B cell (primary cell): ENCODE measurements around the gene SPIB. TPM values are rescaled to one million over a fixed set of nuclear protein-coding genes. Genes with fewer than 3 reads are reported as not detected.
A peak's percentile ranks its signal among the peaks of the same experiment; 100 is the strongest.
"Not testable (repeated sequence)": the region's sequence is repeated elsewhere in the genome, so short reads cannot be mapped to it uniquely, and the experiment has no call there.

Experiments used
- ATAC-seq: fragments of 200-7000 bp; cut with Tn5 transposase; one replicate; pipeline ENCODE4 v1.10.0; 2021; ENCODE audit warnings: low read depth, mild to moderate bottlenecking, moderate number of reproducible peaks, moderate library complexity
- CTCF ChIA-PET: fragments of 350-600 bp; sonication (Branson Sonifier 250); formaldehyde crosslinking; loops from one replicate; lab custom pipeline; 2021; ENCODE audit warnings: antibody characterized with exemption, inconsistent platforms; lab: Charles Lee
- POLR2A ChIA-PET: fragments of 350-600 bp; sonication (Branson Sonifier 250); formaldehyde crosslinking; loops from one replicate; lab custom pipeline; 2021; ENCODE audit warnings: antibody characterized with exemption; lab: Charles Lee
- DNase-seq: peaks from one replicate; pipeline ENCODE4 v3.0.0; 2013
- H2AFZ ChIP-seq: 2 replicates; pipeline ENCODE4 v1.6.1; 2012; ENCODE audit warnings: mild to moderate bottlenecking, low read depth, low read length; ENCODE audit not compliant: insufficient read depth, poor library complexity, severe bottlenecking
- H3K27ac ChIP-seq, 2 donors: 1 replicate in 1 of 2; 2 replicates in 1 of 2; pipeline ENCODE4 v1.5.1; 2012 to 2013; ENCODE audit warnings: low read length in 2 of 2, mild to moderate bottlenecking in 2 of 2, moderate library complexity in 1 of 2
- H3K27me3 ChIP-seq, 4 experiments: fragments of 200-600 bp in 1 of 4; sonication (generic) in 1 of 4; replicated peaks in 1 of 4; 1 replicate in 2 of 4; 2 replicates in 2 of 4; pipeline versions ENCODE4 v1.6.1 to v1.7.0; 2013 to 2016; ENCODE audit warnings: low read length in 3 of 4, mild to moderate bottlenecking in 2 of 4, mixed read lengths in 1 of 4, moderate library complexity in 1 of 4; ENCODE audit not compliant: insufficient read depth in 4 of 4, control insufficient read depth in 3 of 4; ENCODE audit errors: control extremely low read depth in 1 of 4
- H3K36me3 ChIP-seq, 2 experiments: replicated peaks in 1 of 2; 1 replicate in 1 of 2; 2 replicates in 1 of 2; pipeline versions ENCODE4 v1.6.1 to v1.7.1; 2013; ENCODE audit warnings: low read length in 1 of 2; ENCODE audit not compliant: insufficient read depth in 2 of 2, control insufficient read depth in 1 of 2; ENCODE audit errors: control extremely low read depth in 1 of 2, extremely low read depth in 1 of 2
- H3K4me1 ChIP-seq, 2 donors: fragments of 200-600 bp in 1 of 2; sonication (generic) in 1 of 2; 1 replicate in 1 of 2; 2 replicates in 1 of 2; pipeline versions ENCODE4 v1.5.1 to v1.6.1; 2013 to 2017; ENCODE audit warnings: low read length in 2 of 2; ENCODE audit not compliant: control insufficient read depth in 2 of 2, insufficient read depth in 2 of 2
- H3K4me2 ChIP-seq: replicated peaks from 2 replicates; pipeline ENCODE3; 2012; ENCODE audit warnings: mild to moderate bottlenecking, low read depth, low read length; ENCODE audit not compliant: poor library complexity, severe bottlenecking
- H3K4me3 ChIP-seq, 5 experiments: fragments of 200-600 bp in 1 of 5; sonication (generic) in 1 of 5; 1 replicate in 3 of 5; 2 replicates in 2 of 5; pipeline versions ENCODE4 v1.5.1 to v1.7.0; 2011 to 2016; ENCODE audit warnings: low read length in 4 of 5, mild to moderate bottlenecking in 4 of 5, low read depth in 2 of 5, control low read depth in 1 of 5, moderate library complexity in 1 of 5; ENCODE audit not compliant: insufficient read depth in 1 of 5; ENCODE audit errors: control extremely low read depth in 1 of 5, extremely low read depth in 1 of 5
- H3K79me2 ChIP-seq: fragments of 200-600 bp; sonication (generic); one replicate; pipeline ENCODE4 v1.6.0; 2016; ENCODE audit warnings: low read length; ENCODE audit not compliant: control insufficient read depth, insufficient read depth
- H3K9ac ChIP-seq: fragments of 200-600 bp; sonication (generic); 2 replicates; pipeline ENCODE4 v1.6.1; 2017; ENCODE audit warnings: mild to moderate bottlenecking, low read length, moderate library complexity
- H3K9me3 ChIP-seq, 3 donors: one replicate each; pipeline versions ENCODE4 v1.6.1 to v1.7.1; 2013; ENCODE audit warnings: low read length in 2 of 3; ENCODE audit not compliant: control insufficient read depth in 2 of 3, insufficient read depth in 1 of 3; ENCODE audit errors: control extremely low read depth in 1 of 3
- H4K20me1 ChIP-seq: 2 replicates; pipeline ENCODE4 v1.6.0; 2012; ENCODE audit warnings: mild to moderate bottlenecking, low read length; ENCODE audit not compliant: insufficient read depth, control insufficient read depth, poor library complexity, severe bottlenecking
- H3K27ac Mint-ChIP-seq: one replicate; pipeline ENCODE4 v1.8.0; 2021; ENCODE audit warnings: mixed read lengths
- H3K27me3 Mint-ChIP-seq: one replicate; pipeline ENCODE4 v1.8.0; 2021; ENCODE audit warnings: mixed read lengths
- H3K4me1 Mint-ChIP-seq: one replicate; pipeline ENCODE4 v1.8.0; 2021; ENCODE audit warnings: mixed read lengths
- H3K4me3 Mint-ChIP-seq: one replicate; pipeline ENCODE4 v1.8.0; 2021; ENCODE audit warnings: mixed read lengths
- H3K9me3 Mint-ChIP-seq: one replicate; pipeline ENCODE4 v1.8.0; 2022; ENCODE audit warnings: mixed read lengths; ENCODE audit not compliant: insufficient read depth
- CTCF ChIP-seq: fragments of 200-600 bp; IDR thresholded peaks from one replicate; pipeline ENCODE4 v1.8.0; 2022; ENCODE audit warnings: antibody characterized with exemption, mild to moderate bottlenecking
- EZH2 ChIP-seq: IDR thresholded peaks from 2 replicates; pipeline ENCODE4 v1.6.1; 2012; ENCODE audit warnings: borderline replicate concordance, low read depth, mild to moderate bottlenecking, moderate library complexity, low read length; ENCODE audit not compliant: insufficient read depth, poor library complexity, severe bottlenecking
- WGBS: methylation state at CpG from one replicate; pipeline ENCODE4 v1.1.5; 2013; ENCODE audit warnings: missing lambda C conversion rate; ENCODE audit not compliant: insufficient coverage; 5-methylcytosine and 5-hydroxymethylcytosine counted together
- intact Hi-C: fragments of 100-400 bp; cut with micrococcal nuclease; formaldehyde crosslinking; loops from one replicate; pipeline ENCODE4 v1.10.0; 2022
- polyA plus RNA-seq: library from polyadenylated mRNA; depleted of rRNA; stranded (reverse); fragments of >200 nt; gene quantifications from 2 replicates; pipeline ENCODE4 v1.2.3, GENCODE V29; 2012
- total RNA-seq, 2 donors: library from RNA; stranded (reverse); fragments of 120-200 nt in 1 of 2; gene quantifications; 1 replicate in 1 of 2; 2 replicates in 1 of 2; pipeline versions ENCODE4 v1.2.3 to v1.2.4, GENCODE V29; 2013 to 2022

SPIB gene
- total and polyA plus RNA-seq, 2 donors (not counting 1 experiment from before 2014, with no cell fraction given), result 183 to 205 TPM

GRCh38 chr19:50435627-50436026 is 16.9 kb downstream of the SPIB start:
- intact Hi-C loops, result no loop called here
- Histone ChIP-seq H2AFZ (no peak overlapping the region), H4K20me1 (no peaks in the 10 kb centered on the region), H3K36me3 (no peaks in the 10 kb centered on the region), H3K9ac (no peak overlapping the region), H3K4me2 (peak overlapping the region; percentile 92), H3K4me1 (peaks cover 42 to 54% of the 10 kb centered on the region in 2 donors), H3K79me2 (no peaks in the 10 kb centered on the region), H3K9me3 (peaks cover 0 to 2% (median 0%) of the 10 kb centered on the region in 3 donors), H3K4me3 (no peak overlapping the region), H3K27me3 (no peaks in the 10 kb centered on the region), H3K27ac (peak overlapping the region in 1 of 2 donors; percentile 18)
- H3K9me3 Mint-ChIP-seq, result no peaks in the 10 kb centered on the region
- H3K4me1 Mint-ChIP-seq, result peaks cover 55% of the 10 kb centered on the region
- ChIA-PET CTCF (no interaction called here), POLR2A (interaction anchor here (0.8 kb wide), 1 partner anchor 26 kb away, joined by 5 read pairs; no protein-coding TSS in a partner anchor)
- DNase-seq (no peak), ATAC-seq (no peak)
- no peaks in the 10 kb centered on the region for H3K27me3 Mint-ChIP-seq
- H3K4me3 Mint-ChIP-seq, result no peak overlapping the region
- no peak for TF ChIP-seq CTCF
- no peak for TF ChIP-seq EZH2
- peak overlapping the region; percentile 51 for H3K27ac Mint-ChIP-seq
- 88% methylated on average over 4 of the region's 12 CpGs for WGBS

- Mint-ChIP-seq H3K4me1 (peaks cover 38% of the 10 kb centered on the region), H3K4me3 (no peak overlapping the region), H3K27me3 (no peaks in the 10 kb centered on the region), H3K9me3 (no peaks in the 10 kb centered on the region), H3K27ac (no peak overlapping the region)
- H3K27me3 ChIP-seq, result no peaks in the 10 kb centered on the region
- H4K20me1 ChIP-seq, result no peaks in the 10 kb centered on the region
- TF ChIP-seq EZH2, result no peak
- no peak for TF ChIP-seq CTCF
- no peak overlapping the region for H3K27ac ChIP-seq
- DNase-seq, result no peak
- no peaks in the 10 kb centered on the region for H3K9me3 ChIP-seq
- H3K4me3 ChIP-seq, result no peak overlapping the region
- no peak overlapping the region for H3K9ac ChIP-seq
- no peaks in the 10 kb centered on the region for H3K79me2 ChIP-seq
- intact Hi-C loops, result no loop called here
- no peak overlapping the region for H3K4me2 ChIP-seq
- H3K36me3 ChIP-seq, result no peaks in the 10 kb centered on the region
- POLR2A ChIA-PET, result no interaction called here
- H3K4me1 ChIP-seq, result peaks cover 28 to 35% of the 10 kb centered on the region in 2 donors
- ATAC-seq, result no peak
- no peak overlapping the region for H2AFZ ChIP-seq
- 96% methylated on average over 4 of the region's 5 CpGs for WGBS
- CTCF ChIA-PET, result interaction anchor here (0.8 to 2.2 kb wide), 2 partner anchors 20 to 23 kb away, joined by 3 to 6 read pairs; no protein-coding TSS in a partner anchor
Observed at GRCh38 chr19:50437862-50438449, 19.2 kb downstream of the SPIB start.

GRCh38 chr19:50439130-50439529 is 20.4 kb downstream of the SPIB start:
- H3K27ac Mint-ChIP-seq, H3K9me3 Mint-ChIP-seq, H3K36me3 ChIP-seq, intact Hi-C loops, H3K4me3 ChIP-seq, H3K4me3 Mint-ChIP-seq, H2AFZ ChIP-seq, H3K4me2 ChIP-seq, POLR2A ChIA-PET, H3K27me3 Mint-ChIP-seq, DNase-seq, H4K20me1 ChIP-seq, CTCF ChIA-PET, H3K27ac ChIP-seq, H3K9me3 ChIP-seq, H3K79me2 ChIP-seq, ATAC-seq, H3K27me3 ChIP-seq, H3K9ac ChIP-seq: not testable (repeated sequence)
- peaks cover 28% of the 10 kb centered on the region for H3K4me1 Mint-ChIP-seq
- peaks cover 17 to 24% of the 10 kb centered on the region in 2 donors for H3K4me1 ChIP-seq
- 80% methylated on average over 1 of the region's 2 CpGs for WGBS
